OCI-M1 (cell line): ENCODE measurements around the gene DPT.
"Not testable (repeated sequence)": the region's sequence is repeated elsewhere in the genome, so short reads cannot be mapped to it uniquely, and the experiment has no call there.

ENCODE experiments used
- DNase-seq: peaks from one replicate; lab custom pipeline; 2025; lab: John Stamatoyannopoulos, UW

Gene DPT

GRCh38 chr1:168728473-168729404 is at the start of gene DPT:
Gene DPT (minus strand): TSS chr1:168729206. CDS start chr1:168729174, 32 bp downstream.
- no peak for DNase-seq

GRCh38 chr1:168775366-168775765 is 46.4 kb upstream of the DPT start:
- DNase-seq = no peak

GRCh38 chr1:168774241-168774640 is 45.2 kb upstream of the DPT start:
- DNase-seq = no peak

GRCh38 chr1:168772428-168773060 is 43.5 kb upstream of the DPT start:
- no peak for DNase-seq

DNA sequence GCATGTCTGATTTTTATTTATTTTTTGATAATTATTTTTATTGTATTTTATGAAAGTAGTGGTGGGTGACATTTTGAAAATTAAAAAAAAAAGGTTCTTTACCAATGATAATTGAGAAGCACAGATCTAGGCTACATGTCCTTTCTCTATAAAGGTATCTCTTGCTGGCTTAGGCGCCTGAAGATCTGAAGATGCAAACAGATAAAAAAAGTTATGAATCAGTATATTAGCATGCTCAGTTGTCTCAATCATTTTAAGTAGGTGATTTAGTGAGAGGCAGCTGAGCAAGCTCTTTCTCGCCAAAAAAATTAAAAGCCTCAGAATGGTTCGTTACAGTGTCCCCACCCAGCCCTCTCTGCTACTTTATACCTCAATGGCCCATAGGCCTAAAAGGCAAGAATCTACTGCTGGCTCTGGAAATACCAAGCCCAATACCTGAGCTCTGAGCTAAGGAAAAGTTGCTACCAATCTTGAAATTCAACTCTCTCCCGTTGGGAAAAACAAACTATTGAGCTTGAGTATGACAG is 42.2 kb upstream of the DPT start:
- DNase-seq = no peak

- DNase-seq = not testable (repeated sequence)
Observed at GRCh38 chr1:168769893-168770292, 40.9 kb upstream of the DPT start.

DNA sequence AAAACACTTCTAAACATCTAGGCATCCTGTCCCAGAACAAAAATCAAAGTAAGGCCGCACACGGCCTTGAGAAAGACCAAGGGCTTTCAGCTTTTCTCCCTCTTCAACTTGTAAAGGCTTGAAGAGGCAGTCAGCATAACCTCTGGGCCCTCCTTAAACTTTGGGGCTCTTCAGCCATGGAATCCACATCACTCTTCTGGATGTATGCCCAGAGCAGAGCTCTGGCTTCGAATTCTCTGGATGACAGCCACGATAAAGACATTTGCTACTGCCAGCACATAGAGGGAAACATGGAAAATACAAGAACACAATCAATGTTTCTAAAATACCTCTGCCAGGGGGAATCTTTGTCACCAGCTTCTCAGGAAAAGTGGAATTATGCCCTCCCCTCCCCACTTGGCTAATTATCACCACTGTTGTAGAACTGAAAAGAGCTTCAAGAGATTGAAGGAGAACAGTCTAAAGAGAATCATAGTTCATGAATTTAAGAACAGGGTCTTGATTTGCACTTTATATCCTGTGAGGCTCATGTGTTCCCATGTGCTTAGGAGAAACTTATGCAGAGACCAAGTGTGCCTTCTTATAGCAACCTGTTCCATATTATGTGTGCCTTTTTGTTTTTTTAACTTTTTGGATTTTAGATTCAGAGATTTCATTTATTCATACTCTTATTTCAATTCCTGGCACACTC is 39.0 kb upstream of the DPT start:
- no peak for DNase-seq

DNA sequence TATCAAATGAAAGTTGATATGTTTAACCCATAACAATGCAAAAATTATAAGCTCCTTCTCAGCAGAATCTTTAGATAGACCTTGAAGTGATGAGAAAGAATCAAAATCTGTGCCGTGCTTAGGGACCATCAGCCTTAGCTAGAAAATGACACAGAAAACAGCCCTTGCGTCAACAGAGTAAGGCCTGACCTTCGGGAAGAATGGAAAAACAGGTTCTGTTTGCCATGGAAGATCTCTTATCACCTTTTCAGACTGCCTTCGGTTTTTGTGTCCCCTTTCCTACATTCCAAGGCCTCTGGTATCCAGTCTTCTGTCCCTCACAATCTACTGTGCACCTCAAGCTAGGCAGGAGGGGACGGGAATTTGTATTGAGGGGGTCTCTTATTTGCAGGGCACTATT is 37.6 kb upstream of the DPT start:
- no peak for DNase-seq

- DNase-seq = no peak
Observed at GRCh38 chr1:168763031-168763430, 34.0 kb upstream of the DPT start.

GRCh38 chr1:168762473-168762872 is 33.5 kb upstream of the DPT start:
- no peak for DNase-seq

GRCh38 chr1:168760781-168761180 is 31.8 kb upstream of the DPT start:
- DNase-seq = no peak

DNA sequence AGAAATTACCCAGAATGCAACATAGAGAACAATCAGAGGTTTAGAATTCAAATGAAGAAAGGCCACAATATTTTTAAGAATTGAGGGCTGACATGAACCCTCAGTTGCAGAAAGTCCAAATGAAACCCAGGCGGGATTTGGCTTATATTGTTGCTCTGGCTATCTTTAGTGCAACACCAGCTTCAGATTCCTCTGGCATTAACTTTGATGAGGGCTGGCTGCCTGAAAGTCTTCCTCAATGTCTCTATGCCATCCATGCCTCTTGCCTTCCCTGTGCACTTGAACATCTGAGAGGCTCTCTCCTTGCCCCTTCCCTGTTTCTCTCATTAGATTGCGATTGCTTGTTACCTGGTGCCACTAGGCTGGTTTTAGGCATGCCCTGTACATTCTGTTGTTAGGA is 31.2 kb upstream of the DPT start:
- DNase-seq = no peak

- DNase-seq = no peak
Observed at GRCh38 chr1:168759077-168759476, 30.1 kb upstream of the DPT start.

GRCh38 chr1:168758503-168758902 is 29.5 kb upstream of the DPT start:
- DNase-seq = no peak

GRCh38 chr1:168755800-168756418 is 26.9 kb upstream of the DPT start:
- DNase-seq = no peak

DNA sequence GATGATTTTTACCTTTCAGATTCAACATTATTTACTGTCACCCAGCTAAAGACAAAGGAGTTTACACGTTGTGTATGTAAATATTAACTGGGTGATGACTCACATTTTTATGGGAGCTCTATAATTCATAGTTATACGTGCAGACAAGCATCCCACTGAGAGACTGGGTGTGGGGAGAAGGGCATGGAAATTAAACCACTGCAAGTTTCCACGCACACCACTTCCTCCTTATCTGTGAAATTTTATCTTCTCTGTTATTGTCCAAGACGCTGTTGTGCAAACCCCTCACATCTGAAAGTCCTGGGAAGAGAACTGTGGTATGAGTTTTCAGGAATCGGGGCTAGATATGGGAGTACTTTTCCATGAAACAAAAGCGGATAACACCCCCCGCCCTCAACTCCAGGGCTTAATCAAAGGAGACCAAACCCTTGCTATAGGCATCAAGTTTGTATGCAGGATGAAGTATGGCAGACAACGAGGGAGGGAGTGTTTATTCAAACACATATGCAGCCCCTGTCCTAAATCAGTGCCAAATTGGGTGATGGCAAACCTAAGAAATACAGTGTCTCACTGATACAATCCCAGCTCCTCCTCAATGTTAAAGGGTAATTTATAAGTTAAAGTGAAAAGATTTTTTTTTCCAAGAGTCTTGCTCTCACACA is 23.3 kb upstream of the DPT start:
- no peak for DNase-seq

DNA sequence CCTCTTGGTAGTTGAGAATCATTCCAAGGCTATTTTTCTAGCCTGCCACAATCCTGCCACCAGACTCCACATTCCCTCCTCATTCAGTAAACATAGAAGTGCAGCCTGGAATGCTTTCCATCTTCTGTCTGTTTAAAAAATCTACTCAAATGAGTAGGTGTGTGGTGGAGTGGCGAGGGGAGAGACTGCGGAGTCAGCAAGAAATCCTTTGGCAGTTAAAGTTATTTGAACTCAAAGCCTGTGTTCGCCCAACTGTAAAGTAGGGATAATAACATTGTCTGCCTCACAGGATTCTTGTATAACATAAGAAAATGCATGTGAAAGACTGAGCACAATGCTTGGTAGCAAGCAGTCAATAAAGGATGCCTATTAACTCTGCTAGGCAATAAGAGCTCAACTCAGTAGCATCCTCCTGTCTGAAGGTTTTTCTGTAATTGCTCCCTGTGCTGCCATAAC is 22.2 kb upstream of the DPT start:
- DNase-seq = no peak

DNA sequence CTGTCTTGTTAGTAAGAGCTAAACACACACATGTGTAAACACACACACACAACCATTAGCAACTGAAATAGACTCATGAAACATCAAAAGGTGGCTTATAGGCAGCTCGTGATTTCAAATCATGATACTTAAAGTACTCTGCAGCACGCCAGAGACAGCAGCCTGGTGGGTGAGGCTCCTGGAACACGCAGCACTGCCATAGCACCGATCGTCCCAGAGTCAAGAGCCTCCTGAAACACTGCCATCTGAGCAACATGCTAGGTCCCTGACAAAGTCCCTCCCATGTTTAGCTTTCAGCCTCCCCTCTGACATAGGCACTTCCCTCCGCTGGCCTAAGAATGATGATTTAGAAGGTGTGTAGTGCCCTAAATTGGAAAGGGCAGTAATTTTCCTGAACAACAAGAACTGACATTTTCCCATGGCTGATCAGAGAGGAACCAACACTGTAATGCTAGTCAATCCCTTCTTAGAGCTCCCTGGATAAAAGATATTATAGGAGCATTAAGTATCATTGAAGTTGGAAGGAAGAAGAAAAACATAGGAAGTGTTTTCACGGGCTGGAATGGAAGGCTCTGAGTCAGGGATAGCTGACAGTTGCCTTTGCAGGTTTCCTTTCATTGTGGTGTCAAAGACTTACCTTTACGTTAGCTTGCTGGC is 14.1 kb upstream of the DPT start:
- DNase-seq = peak; percentile 13

DNA sequence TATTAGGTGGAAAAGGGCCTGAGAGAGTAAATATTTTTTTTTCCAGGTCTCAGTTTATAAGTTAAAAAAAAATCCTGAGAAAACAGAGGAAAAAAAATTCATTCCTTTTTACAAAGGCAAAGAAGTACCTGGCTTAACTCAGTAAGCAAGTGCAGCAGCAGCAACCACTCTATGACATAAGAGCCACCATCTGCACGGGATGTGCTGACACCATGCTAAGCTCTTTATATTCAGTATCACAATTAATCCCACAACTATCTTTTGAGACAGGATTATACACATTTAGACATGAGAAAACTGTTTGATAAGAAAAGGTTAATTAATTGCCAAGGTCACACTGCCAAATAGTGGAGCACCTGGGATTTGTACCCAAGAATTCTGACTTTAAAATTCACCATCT is 13.4 kb upstream of the DPT start:
- no peak for DNase-seq

DNA sequence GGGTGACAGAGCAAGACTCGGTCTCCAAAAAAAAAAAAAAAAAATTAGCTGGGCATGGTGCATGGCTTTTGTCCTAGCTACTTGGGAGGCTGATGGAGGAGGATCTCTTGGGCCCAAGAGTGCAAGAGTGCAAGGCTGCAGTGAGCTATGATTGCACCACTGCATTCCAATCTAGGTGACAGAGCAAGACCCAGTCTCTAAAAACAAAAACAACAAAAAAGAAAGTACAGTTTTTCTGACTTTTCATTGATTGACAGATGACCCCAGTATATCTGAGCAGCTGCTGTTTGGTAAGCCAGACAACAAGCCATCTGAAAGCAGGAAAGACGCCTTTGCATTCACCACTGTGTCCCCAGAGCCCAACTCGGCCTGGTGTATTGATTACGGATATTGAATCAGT is 10.9 kb upstream of the DPT start:
- DNase-seq = no peak

GRCh38 chr1:168736520-168736919 is 7.5 kb upstream of the DPT start:
- no peak for DNase-seq
